Left kidney (tissue), 8 donors: ENCODE results near the gene ENDOG. TPM values are rescaled to one million over a fixed set of nuclear protein-coding genes. Genes with fewer than 3 reads are reported as not detected.
"Not testable (repeated sequence)": the region's sequence is repeated elsewhere in the genome, so short reads cannot be mapped to it uniquely, and the experiment has no call there.

Experiments
- DNase-seq: peaks from one replicate; pipeline ENCODE4 v3.0.0-alpha.2; 2013
- long read RNA-seq, 8 donors: transcript quantifications; one replicate each; lab custom pipeline, GENCODE V29; 2026
- polyA plus RNA-seq: library from polyadenylated mRNA; unstranded; fragments of 120-200 nt; gene quantifications from one replicate; pipeline ENCODE4 v1.2.1, GENCODE V29; 2013; ENCODE audit not compliant: insufficient read length

ENDOG gene
- polyA plus RNA-seq: 6.7 TPM
- long read RNA-seq, donor 1, transcript ENDOG-201 (3 exons, 1,172 nt): major isoform, 17 of 30 reads
- long read RNA-seq, donor 1, partial matches to known transcripts: 6 of 30 reads
- long read RNA-seq, donor 1, other reads (novel, unspliced or antisense): 7 of 30 reads
- long read RNA-seq, donor 2, transcript ENDOG-201 (3 exons, 1,172 nt): major isoform, 6 of 11 reads
- long read RNA-seq, donor 2, partial matches to known transcripts: 5 of 11 reads
- long read RNA-seq, donor 2, other reads (novel, unspliced or antisense): 0 of 11 reads
- long read RNA-seq, donor 3, transcript ENDOG-201 (3 exons, 1,172 nt): major isoform, 9 of 9 reads
- long read RNA-seq, donor 3, partial matches to known transcripts: 0 of 9 reads
- long read RNA-seq, donor 3, other reads (novel, unspliced or antisense): 0 of 9 reads
- long read RNA-seq, donor 4, transcript ENDOG-201 (3 exons, 1,172 nt): major isoform, 5 of 5 reads
- long read RNA-seq, donor 4, partial matches to known transcripts: 0 of 5 reads
- long read RNA-seq, donor 4, other reads (novel, unspliced or antisense): 0 of 5 reads
- long read RNA-seq, donor 5, transcript ENDOG-201 (3 exons, 1,172 nt): major isoform, 25 of 70 reads
- long read RNA-seq, donor 5, partial matches to known transcripts: 45 of 70 reads
- long read RNA-seq, donor 5, other reads (novel, unspliced or antisense): 0 of 70 reads
- long read RNA-seq, donor 6, transcript ENDOG-201 (3 exons, 1,172 nt): major isoform, 14 of 20 reads
- long read RNA-seq, donor 6, partial matches to known transcripts: 0 of 20 reads
- long read RNA-seq, donor 6, other reads (novel, unspliced or antisense): 6 of 20 reads
- long read RNA-seq, donor 7, transcript ENDOG-201 (3 exons, 1,172 nt): major isoform, 24 of 56 reads
- long read RNA-seq, donor 7, partial matches to known transcripts: 25 of 56 reads
- long read RNA-seq, donor 7, other reads (novel, unspliced or antisense): 7 of 56 reads
- long read RNA-seq, donor 8, transcript ENDOG-201 (3 exons, 1,172 nt): major isoform, 7 of 7 reads
- long read RNA-seq, donor 8, partial matches to known transcripts: 0 of 7 reads
- long read RNA-seq, donor 8, other reads (novel, unspliced or antisense): 0 of 7 reads

DNA sequence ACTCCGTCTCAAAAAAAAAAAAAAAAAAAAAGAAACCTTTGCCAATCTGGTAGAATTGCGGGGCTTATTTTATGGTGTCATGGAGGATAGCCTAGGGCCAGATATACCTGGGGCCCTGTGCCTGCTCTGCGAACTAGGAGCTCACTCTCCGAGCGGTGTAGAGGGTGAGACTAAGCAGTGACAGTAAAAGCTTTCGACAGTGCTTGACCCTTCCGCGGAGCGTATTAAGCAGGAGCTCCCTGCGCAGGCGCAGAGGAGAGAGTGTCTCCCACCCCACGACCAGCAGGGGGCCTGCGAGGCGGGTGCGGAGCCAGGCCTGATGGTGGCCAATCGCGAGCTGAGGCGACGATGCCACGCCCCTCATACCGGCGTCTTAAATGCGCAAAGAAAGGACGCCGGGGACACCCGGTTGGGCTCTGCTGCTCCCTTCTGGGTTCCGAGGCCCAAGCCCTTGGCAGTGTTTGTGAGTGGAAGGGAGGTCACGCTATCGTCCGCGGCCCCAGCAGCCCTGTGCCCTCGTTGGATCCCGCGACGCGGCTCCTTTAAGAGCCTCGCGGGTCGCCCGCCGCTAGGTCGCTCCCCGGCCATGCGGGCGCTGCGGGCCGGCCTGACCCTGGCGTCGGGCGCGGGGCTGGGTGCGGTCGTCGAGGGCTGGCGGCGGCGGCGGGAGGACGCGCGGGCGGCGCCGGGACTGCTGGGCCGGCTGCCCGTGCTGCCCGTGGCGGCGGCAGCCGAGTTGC is at the start of gene ENDOG:
Gene ENDOG, plus strand, starts transcription at position 402 of the 740 bp plus-strand sequence. Its CDS starts 185 bp downstream, at position 587.
- DNase-seq: peak; percentile 97

- DNase-seq: no peak
Measured at GRCh38 chr9:128768606-128769005, 49.7 kb upstream of the ENDOG start.

GRCh38 chr9:128770286-128771030 is 47.8 kb upstream of the ENDOG start:
- DNase-seq: no peak

DNA sequence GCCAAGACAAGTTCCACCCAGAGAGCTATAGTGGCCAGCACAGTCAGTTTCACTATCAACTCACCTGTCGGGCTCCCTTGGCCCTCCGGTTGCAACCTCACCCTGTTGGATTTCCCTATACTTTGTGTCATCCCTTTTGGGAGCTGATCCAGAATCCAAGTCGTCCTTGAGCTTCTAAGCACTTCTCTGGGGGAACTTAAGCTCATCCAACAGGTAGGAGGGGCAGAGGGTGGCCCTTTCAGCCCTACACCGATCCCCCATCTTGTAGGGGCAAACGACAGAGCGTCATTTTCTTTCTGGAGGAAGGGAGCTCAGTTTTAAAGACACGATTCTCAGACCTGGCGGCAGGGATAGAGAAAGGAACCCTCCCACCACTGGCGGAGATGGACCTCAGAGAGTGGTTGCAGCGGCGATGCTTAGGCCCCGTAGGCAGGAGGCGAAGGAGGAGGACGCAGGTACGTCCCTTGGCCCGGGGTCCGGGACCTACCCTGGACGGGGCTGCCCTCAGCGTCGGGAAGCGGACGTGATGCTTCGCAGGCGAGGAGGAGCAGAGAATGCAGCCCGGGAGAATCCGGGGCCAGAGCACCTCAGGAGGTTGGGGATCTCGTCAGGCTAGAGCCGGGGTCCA is 47.1 kb upstream of the ENDOG start:
- no peak for DNase-seq

DNA sequence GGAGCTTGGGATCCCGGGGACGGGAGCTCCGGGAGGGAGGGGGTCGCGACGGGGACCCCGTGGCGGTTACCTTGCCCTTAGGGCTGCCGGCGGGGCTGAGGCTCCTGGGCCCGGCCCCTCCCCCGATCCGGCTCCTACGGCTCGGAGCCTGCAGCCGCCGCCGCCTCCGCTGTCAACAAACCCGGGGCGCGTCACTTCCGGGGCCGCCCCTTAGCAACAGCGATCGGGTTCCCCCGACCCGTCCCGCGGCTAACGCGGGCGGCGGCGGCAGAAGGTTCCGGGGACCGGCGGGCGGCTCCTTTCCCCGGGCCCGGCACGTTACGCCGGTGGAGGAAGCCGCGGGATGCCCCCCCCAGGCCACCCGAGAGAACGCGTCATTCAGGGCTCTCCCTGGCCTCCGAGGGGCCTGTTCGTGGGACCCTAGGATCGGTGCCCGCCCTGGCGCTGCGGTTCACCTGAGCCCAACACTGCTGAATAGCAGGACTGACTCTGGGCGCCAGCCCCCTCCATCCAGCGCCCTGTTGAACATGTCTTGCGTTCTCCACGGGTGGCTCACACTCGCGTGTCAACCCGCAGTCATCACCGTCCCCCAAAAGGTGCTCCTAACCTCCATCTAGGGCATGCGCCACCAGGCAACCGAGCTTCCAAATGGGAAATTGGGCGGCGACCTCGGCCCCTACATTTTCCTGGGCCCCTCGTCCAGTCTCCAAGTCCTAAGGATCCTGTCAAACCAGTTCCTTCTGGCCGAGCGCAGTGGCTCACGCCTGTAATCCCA is 46.4 kb upstream of the ENDOG start, which contains the start of gene ZER1:
Gene ZER1, minus strand, starts transcription at position 183 of the 775 bp plus-strand sequence. CDS start 16,362 bp downstream, outside the sequence.
- DNase-seq: peak; percentile 90

GRCh38 chr9:128773049-128773448 is 45.3 kb upstream of the ENDOG start:
- no peak for DNase-seq

- DNase-seq: no peak
Measured at GRCh38 chr9:128774804-128775203, 43.5 kb upstream of the ENDOG start.

DNA sequence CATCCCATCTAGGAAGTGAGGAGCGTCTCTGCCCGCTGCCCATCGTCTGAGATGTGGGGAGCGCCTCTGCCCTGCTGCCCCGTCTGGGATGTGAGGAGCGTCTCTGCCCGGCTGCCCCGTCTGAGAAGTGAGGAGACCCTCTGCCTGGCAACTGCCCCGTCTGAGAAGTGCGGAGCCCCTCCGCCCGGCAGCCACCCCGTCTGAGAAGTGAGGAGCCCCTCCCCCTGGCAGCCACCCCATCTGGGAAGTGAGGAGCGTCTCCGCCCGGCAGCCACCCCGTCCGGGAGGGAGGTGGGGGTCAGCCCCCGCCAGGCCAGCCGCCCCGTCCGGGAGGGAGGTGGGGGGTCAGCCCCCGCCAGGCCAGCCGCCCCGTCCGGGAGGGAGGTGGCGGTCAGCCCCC is 38.2 kb upstream of the ENDOG start:
- not testable (repeated sequence) for DNase-seq

- DNase-seq: no peak
Measured at GRCh38 chr9:128781187-128782070, 36.9 kb upstream of the ENDOG start.

- DNase-seq: no peak
Measured at GRCh38 chr9:128782669-128783068, 35.6 kb upstream of the ENDOG start.

DNA sequence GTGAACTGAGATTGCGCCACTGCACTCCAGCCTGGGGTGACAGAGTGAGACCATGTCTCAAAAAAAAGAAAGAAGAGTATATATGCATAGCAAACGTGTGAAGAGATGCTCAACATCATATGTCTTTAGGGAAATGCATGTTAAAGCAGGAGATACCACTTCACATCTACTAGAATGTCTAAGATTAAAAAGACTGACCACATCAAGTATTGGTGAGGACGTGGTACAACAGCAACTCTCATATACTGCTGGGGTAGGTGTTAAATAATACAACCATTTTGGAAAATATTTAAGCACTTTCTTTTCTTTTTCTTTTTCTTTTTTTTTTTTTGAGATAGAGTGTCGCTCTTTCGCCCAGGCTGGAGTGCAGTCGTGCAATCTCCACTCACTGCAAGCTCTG is 32.9 kb upstream of the ENDOG start:
- DNase-seq: no peak

DNA sequence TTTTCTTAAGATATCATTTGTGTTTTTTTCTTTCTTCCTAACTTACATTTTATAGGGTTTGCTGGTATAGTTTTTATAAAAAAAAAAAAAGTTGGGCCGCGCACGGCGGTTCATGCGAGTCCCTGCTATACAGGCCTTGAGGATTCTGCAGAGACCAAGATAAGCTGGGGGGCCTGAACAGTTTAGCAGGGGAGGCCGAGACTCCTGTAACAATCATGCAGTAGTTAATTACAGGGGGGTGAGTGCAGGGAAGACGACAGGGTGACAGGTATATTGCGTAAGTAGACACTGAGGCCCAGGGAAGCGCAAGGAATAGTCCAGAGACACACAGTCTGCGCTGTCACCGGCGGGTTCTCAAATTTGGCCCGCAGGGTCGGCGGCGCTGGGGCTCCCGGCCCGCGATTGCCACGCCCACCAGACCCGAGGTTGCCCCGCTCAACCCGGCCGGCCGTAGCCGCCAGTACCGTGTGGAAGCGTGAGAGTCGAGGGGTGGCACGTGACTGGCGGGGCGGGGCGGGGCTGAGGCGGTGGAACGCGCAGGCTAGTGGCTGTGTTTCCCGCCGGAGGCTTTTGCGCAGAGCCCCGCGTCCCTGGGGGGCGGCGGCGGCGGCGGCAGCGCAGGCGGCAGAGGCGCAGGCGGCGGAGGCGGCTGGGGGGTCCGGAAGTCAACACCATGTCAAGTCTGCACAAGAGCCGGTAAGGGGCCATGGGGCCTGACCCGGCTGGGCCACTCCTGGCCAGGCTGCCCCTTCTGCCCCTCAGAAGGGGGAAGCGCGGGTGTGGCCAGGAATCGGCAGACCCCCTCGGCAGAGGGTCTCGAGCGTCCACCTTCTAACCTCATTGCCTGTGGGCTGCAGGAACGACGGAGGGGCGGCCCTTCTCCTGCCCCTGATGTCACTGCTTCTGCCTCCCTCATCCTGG is 31.4 kb upstream of the ENDOG start, which contains the start of gene TBC1D13:
Gene TBC1D13, plus strand, starts transcription at position 573 of the 921 bp plus-strand sequence. Its CDS starts 101 bp downstream, at position 674.
- DNase-seq: peak; percentile 74

DNA sequence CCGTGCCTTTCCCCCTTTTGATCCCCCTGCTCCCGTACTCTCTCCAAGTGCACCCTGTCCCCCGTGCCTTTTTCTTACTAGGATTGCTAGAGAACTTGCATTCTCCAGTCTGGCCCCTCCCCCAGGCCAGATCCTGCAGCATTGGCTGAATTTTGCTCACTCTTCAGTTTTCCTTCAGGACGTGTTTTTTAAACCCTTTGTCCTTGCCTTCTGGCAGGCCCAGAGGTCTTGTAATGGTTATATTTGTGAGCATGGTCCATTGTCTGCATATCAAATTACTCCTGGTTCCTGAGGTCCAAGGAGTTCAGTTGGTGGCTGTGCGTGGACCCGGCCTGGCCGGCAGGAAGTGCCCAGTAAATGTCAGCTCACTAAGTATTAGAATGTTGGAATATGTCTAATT is 30.6 kb upstream of the ENDOG start:
- DNase-seq: no peak

GRCh38 chr9:128788445-128788844 is 29.9 kb upstream of the ENDOG start:
- no peak for DNase-seq

DNA sequence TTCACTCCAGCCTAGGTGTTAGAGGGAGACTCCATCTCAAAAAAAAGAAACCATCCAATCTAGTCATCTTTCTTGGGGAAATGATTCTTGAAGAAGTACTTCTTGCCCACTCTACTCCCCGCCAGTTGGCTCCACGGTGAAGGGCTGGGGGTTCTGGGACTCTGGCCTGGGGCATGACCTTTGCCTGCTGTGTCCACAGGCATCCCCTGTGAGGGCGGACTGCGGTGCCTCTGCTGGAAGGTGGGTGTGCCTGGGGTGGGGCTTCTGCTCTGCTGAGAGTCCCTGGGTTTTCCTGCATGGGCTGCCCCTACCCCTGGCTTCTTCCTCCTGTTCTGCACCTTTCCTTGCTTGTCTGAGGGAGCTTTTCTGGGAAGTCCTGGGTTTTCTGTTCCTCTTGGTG is 27.8 kb upstream of the ENDOG start:
- no peak for DNase-seq

GRCh38 chr9:128792134-128792533 is 26.2 kb upstream of the ENDOG start:
- DNase-seq: no peak
